NCI-H82 treated with DMSO at 0.1 percent for 48 hours (cell line): ENCODE results near the gene TBL1Y.
"Not testable (repeated sequence)": the region's sequence is repeated elsewhere in the genome, so short reads cannot be mapped to it uniquely, and the experiment has no call there.

Experiments used
- DNase-seq: peaks from one replicate; lab custom pipeline; 2025; ENCODE audit not compliant: unreplicated experiment; lab: John Stamatoyannopoulos, UW

The TBL1Y gene

GRCh38 chrY:7078725-7079124, 168.2 kb downstream of the TBL1Y start:
- no peak for DNase-seq

DNA sequence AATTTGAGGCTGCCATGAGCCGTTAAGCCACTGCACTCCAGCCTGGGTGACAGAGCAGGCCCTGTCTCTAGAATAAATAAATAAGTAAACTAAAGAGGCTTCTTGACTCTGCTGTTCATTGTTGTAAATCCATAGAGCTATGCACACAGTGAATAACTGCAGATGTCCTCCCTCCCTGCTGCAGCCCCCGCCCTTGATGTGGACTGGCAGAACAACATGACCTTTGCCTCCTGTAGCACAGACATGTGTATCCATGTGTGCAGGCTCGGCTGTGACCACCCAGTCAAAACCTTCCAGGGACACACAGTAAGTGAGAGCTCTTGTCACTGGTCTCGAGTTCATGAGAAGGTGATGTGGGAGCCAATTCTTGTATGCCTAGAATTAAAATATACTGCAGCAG, 170.1 kb downstream of the TBL1Y start:
- not testable (repeated sequence) for DNase-seq

DNA sequence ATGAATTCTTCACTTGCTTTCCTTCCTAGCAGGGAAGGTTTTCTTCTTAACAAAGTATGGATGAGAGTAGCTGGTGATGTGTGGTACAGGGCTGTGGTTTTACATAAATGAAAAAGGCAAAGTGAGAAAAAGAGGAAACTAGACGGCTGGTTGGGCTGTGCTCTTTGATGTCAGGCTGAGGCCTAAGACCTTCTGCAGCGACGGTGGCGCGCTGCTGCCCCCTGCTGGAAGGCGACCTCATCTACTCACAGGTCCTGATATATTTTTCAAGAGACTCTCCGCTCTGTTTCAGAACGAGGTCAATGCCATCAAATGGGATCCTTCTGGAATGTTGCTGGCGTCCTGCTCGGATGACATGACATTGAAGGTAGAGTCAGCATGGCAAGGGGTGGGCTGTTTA, 175.1 kb downstream of the TBL1Y start:
- DNase-seq: no peak

DNA sequence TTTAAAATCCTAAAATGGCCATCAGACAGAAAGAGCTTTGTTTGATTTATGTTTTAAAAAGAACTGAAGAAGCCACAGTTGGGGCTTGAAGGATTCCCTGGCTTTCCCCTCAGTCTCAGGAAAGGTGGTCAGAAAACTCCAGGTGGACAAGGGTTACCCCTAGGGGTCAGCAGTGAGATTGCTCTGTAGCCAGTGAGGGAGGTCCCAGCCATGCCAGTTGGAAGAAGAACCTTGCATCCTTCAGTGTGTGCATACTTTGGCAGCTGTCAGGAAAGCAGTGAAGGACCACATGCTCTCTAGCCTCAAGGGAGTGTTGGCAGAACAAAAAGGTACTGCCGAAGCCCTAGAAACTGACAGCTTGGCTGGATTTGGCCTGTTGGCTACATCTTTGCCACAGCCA, 182.3 kb downstream of the TBL1Y start:
- DNase-seq: no peak

DNA sequence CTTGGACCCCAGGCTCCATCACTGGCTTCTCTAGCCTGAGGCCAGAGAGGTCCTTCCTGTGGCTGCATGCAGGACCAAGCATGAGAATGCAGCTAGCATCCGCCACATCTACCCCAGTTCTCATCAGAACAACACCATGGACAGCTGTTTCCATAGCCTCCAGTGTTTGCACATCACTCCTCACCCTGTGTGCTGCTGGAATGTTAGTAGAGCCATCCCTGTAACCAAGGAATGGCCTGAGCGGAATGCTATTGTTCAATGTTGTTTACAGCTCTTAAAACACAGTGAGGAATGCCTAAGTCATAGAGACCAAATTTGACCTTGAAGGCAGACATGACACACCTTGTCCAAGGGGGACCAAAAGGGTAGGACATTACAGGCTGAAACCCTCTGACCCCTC, 183.9 kb downstream of the TBL1Y start:
- no peak for DNase-seq

DNA sequence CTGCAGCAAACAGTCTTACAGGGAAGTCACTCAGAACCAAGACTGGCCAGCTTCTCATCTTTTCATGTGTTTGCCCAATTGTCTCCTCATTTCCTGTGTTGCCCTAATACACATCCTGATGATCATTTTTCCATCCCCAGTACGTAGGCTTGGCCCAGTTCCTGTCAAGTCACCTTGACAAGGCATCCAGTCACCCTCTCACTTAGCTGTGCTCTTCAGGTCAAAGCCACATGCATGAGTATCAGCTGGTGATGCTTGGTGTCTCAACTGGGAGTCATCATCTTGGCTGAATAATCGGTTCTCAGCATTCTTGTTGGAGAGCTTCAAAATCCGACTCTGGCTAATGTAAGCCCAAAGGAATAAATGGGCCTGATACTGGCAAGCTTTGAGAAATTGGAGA, 186.5 kb downstream of the TBL1Y start:
- DNase-seq: no peak

- no peak for DNase-seq
These were observed 189.2 kb downstream of the TBL1Y start for GRCh38 chrY:7099742-7100141.

DNA sequence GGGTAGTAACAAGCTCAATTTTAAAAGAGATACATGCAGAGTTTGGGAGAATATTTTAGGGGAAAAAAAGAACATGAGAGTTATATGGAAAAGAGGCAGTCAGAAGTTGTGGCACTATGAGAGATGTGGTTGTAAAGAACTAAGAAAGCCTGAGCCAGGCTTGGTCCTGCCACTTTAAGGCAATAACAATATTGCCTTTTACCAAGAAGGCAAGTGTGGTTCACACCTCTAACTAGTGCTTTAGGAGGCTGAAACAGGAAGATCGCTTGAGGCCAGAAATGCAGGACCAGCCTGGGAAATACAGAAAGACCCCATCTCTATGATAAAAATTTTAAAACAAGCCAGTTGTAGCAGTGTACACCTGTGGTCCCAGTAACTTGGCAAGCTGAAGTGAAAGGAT, 192.2 kb downstream of the TBL1Y start:
- DNase-seq: no peak

- DNase-seq: no peak
These were observed 196.7 kb downstream of the TBL1Y start for GRCh38 chrY:7107179-7107578.

GRCh38 chrY:7110086-7110485, 199.6 kb downstream of the TBL1Y start:
- DNase-seq: no peak

- no peak for DNase-seq
These were observed 205.4 kb downstream of the TBL1Y start for GRCh38 chrY:7115871-7116270.

DNA sequence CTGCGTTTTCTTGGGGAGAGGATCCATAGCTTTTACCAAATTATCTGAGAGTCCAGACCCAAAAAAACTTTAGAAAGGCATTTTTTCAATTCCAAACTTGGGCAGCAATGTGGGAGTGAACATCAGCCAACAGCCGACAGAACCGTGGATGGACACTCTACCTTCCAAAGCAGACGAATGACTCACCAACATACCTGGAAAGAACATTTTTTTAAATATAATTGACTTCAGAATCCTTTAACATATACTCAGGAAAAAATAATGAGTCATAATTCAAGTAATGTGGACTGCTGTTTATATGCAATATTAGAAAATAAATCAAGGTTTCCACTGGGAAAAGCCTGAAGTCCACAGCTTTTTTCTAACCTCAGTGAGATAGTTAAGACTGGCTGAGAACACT, 211.7 kb downstream of the TBL1Y start:
- no peak for DNase-seq

- DNase-seq: no peak
These were observed 214.9 kb downstream of the TBL1Y start for GRCh38 chrY:7125136-7126056.

DNA sequence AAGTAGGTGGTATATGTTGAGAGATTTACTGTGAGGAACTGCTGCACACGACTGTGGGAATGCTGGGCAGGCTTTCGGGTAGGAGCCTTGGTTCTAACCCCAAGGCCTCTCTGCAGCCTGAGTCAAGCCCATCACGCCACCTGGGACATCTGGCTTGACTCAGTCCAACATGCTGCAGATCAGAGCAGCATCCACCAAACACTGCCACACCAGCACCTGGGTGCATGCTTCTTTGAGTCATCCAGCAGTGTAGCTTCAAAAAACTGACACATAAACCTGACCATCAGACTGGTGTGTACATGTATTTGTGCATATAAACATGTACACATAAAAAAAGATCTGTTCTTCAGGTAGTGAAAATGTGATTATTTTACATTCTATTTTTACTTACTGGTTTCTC, 217.7 kb downstream of the TBL1Y start:
- DNase-seq: no peak
